Activated naive CD8-positive, alpha-beta T cell treated with anti-CD3 and anti-CD28 coated beads for 36 hours (primary cell): Measurements from ENCODE around the gene WFIKKN2. TPM values are rescaled to one million over a fixed set of nuclear protein-coding genes. Genes with fewer than 3 reads are reported as not detected.

Source experiments
- DNase-seq: peaks from one replicate; pipeline ENCODE4 v3.0.0; 2021
- H3K27ac Mint-ChIP-seq: one replicate; pipeline ENCODE4 v1.8.0; 2022; ENCODE audit warnings: mild to moderate bottlenecking, moderate library complexity, mixed read lengths
- H3K27me3 Mint-ChIP-seq: one replicate; pipeline ENCODE4 v1.8.0; 2022; ENCODE audit warnings: mild to moderate bottlenecking, mixed read lengths
- H3K36me3 Mint-ChIP-seq: one replicate; pipeline ENCODE4 v1.8.0; 2021; ENCODE audit warnings: mild to moderate bottlenecking, mixed read lengths
- H3K4me1 Mint-ChIP-seq: one replicate; pipeline ENCODE4 v1.8.0; 2021; ENCODE audit warnings: mixed read lengths
- H3K4me3 Mint-ChIP-seq: one replicate; pipeline ENCODE4 v1.8.0; 2022; ENCODE audit warnings: mild to moderate bottlenecking, moderate library complexity, mixed read lengths
- H3K9me3 Mint-ChIP-seq: one replicate; pipeline ENCODE4 v1.8.0; 2022; ENCODE audit warnings: mixed read lengths
- total RNA-seq, 2 experiments: library from RNA; stranded (reverse); gene quantifications; one replicate each; pipeline ENCODE4 v1.2.3, GENCODE V29; 2021

The WFIKKN2 gene
- total RNA-seq, 2 experiments from 2014 or later = not detected

DNA sequence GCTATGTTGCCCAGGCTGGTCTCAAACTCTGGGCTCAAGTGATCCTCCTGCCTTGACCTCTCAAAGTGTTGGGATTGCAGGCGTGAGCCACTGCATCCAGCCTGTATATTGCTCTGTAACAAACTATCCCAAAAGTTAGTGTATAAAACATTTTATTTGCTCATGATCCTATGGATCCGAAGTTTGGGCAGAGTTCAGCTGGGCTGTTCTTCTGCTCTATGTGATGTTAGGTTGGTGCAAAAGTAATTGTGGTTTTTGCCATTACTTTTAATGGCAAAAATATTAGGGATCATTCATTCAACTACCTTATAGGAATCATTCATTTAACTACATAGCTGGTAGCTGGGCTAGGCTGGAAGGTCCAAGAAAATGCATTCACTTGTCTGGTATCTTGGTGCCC, 12.8 kb upstream of the WFIKKN2 start:
- no peaks in the 10 kb centered on the region for H3K36me3 Mint-ChIP-seq
- H3K4me1 Mint-ChIP-seq = peaks cover 2% of the 10 kb centered on the region
- no peak for DNase-seq
- H3K27me3 Mint-ChIP-seq = peaks cover 7% of the 10 kb centered on the region
- H3K27ac Mint-ChIP-seq = no peak overlapping the region
- no peaks in the 10 kb centered on the region for H3K9me3 Mint-ChIP-seq
- H3K4me3 Mint-ChIP-seq = no peak overlapping the region

DNA sequence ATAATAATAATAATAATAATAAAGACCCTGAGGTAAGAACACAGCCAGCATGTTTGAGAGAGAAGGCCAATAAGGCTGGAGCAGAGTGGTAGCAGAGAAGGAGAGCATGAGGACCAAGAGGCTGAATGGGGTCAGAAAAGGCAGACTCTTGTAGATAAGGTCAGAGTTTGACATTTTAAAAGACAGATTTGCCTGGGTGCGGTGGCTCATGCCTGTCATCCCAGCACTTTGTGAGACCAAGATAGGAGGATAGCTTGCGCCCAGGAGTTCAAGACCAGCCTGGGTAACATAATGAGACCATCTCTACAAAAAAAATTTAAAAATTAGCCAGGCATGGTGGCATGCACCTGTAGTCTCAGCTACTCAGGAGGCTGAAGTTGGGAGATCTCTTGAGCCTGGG, 11.0 kb upstream of the WFIKKN2 start:
- H3K36me3 Mint-ChIP-seq = no peaks in the 10 kb centered on the region
- peaks cover 3% of the 10 kb centered on the region for H3K27me3 Mint-ChIP-seq
- H3K9me3 Mint-ChIP-seq = no peaks in the 10 kb centered on the region
- H3K4me1 Mint-ChIP-seq = no peaks in the 10 kb centered on the region
- H3K27ac Mint-ChIP-seq = no peak overlapping the region
- no peak overlapping the region for H3K4me3 Mint-ChIP-seq
- DNase-seq = no peak

DNA sequence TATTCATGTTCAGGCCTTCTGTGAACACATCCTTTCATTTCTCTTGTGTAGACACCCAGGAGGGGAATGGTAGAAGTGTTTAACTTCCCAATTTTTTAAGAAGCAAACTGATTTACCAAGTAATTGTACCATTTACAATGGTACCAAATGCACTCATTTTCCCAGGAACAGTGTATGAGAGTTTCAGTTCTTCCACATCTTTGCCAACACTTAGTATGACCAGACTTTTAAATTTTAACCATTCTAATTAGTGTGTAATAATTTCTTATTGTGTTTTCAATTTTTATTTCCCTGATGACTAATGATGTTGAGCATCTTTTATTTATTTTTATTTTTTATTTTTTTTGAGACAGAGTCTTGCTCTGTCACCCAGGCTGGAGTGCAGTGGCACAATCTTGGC, 10.2 kb upstream of the WFIKKN2 start:
- Mint-ChIP-seq H3K4me3 (no peak overlapping the region), H3K36me3 (no peaks in the 10 kb centered on the region), H3K4me1 (no peaks in the 10 kb centered on the region), H3K27ac (no peak overlapping the region), H3K9me3 (no peaks in the 10 kb centered on the region), H3K27me3 (peaks cover 3% of the 10 kb centered on the region)
- DNase-seq = no peak

DNA sequence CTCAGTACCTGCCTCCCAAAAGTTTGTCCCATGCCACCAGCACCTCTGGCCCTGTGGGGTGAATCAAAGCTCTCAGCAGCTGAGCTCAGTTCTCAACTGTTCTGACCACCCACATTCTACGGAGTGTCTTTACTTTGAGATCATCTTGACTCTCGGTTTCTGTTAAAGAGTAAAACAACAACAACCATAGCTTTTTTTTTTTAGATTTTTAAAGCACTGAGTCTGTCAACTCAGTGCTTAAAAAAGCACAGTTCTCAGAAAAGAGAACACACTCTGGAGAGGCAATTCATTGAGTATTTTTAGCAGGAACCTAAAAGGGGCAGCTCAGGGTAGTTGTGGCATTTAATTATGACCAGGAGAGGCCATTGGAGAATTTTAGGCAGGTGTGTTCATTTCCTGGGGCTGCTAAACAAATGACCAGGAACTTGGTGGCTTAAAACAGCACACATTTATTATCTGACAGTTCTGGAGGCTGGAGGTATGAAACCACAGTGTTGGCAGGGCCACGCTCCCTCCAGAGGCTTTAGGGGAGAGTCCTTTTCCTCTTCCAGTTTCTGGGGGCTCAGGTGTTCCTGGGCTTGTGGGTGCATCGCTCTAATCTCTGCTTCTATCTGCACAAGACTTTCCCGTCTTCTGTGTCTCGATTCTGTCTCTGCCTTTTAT, 6.7 kb upstream of the WFIKKN2 start:
- Mint-ChIP-seq H3K27me3 (no peaks in the 10 kb centered on the region), H3K36me3 (no peaks in the 10 kb centered on the region), H3K4me1 (no peaks in the 10 kb centered on the region), H3K4me3 (no peak overlapping the region), H3K9me3 (no peaks in the 10 kb centered on the region), H3K27ac (no peak overlapping the region)
- DNase-seq = no peak

DNA sequence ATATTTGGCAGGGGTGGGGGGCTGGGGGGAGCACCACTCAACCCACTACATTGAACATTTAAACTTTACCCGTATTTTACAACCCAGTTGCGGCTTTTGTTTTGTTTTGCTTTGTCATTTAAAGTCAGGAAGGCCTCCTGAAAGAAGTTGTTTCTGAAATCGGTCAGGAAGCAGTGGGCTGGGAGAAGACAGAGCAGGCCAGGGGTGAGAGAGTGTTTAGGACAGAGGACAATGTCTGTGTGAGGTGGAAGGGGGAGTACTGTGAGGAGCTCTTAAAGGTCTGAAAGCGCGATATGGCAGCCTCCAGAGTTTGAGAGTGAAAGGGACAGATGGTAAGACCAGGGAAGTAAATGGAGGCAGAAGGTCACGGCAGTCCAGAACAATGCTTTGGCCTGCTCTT, 6.1 kb upstream of the WFIKKN2 start:
- Mint-ChIP-seq H3K27ac (no peak overlapping the region), H3K36me3 (no peaks in the 10 kb centered on the region), H3K4me3 (no peak overlapping the region), H3K4me1 (no peaks in the 10 kb centered on the region), H3K9me3 (no peaks in the 10 kb centered on the region), H3K27me3 (peaks cover 4% of the 10 kb centered on the region)
- no peak for DNase-seq

DNA sequence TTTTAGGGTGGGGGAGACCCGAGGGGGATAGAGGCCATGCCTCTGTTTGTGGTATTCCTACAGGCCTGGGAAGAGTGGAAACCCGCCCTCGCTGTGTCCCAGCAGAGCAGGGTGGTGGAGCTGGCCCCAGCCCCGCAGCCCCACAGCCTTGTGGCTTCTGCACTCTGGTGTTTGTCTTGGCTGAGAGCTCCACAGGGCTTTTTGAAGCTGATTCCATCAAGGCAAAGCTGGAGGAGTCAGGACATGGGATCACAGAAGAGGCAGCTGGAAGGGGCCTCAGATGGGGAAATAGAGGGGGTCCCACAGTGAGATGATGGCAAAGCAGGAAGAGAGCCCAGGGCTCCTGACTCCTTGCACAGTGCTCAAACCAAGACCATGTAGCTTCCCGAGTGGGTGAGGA, 5.0 kb upstream of the WFIKKN2 start:
- Mint-ChIP-seq H3K4me3 (no peak overlapping the region), H3K36me3 (no peaks in the 10 kb centered on the region), H3K4me1 (no peaks in the 10 kb centered on the region), H3K27me3 (peaks cover 9% of the 10 kb centered on the region), H3K9me3 (no peaks in the 10 kb centered on the region), H3K27ac (no peak overlapping the region)
- DNase-seq = no peak

DNA sequence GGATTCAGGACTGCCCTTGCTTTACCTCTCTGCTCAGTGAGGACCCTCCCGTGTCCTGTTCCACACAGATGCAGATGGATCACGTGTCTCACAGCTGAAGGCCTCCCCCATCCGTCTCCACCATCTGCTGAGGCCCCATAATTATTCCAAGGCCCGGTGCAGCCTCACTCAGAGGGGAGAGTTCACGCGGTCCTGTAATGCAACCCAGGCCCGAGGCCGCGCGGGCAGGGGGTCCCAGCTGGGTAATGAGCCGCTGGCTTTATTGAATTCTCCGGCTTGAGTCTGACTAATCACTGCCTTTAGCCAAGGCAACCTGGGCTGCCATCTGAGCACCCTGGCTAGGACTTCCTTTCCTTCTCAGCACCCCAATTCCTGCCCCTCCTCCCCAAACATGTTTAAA, 4.4 kb upstream of the WFIKKN2 start:
- H3K27me3 Mint-ChIP-seq = peaks cover 9% of the 10 kb centered on the region
- H3K36me3 Mint-ChIP-seq = no peaks in the 10 kb centered on the region
- no peak for DNase-seq
- no peaks in the 10 kb centered on the region for H3K4me1 Mint-ChIP-seq
- H3K4me3 Mint-ChIP-seq = no peak overlapping the region
- no peaks in the 10 kb centered on the region for H3K9me3 Mint-ChIP-seq
- H3K27ac Mint-ChIP-seq = no peak overlapping the region

DNA sequence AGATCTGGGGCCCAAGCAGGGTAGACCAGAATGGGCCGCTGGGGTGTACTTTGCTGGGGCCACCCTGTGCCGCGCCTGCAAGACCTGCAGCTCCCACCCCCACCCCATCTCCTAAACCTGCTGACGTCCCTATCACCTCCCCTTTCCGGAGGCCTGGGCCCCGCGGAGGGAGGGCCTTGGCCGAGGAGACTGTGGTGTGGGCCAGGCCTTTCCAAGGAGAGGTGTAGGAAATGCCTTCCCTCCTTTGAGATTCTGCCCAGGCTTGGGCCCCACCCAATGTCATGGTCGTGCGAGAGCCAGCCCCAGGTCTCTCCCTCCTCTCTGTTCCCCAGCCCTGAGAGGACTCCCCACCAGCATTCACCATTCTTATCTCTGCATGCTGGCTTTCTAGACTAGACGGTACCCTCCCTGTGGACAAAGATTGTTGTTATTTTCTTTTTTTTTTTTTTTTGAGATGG, 3.9 kb upstream of the WFIKKN2 start:
- no peak overlapping the region for H3K27ac Mint-ChIP-seq
- H3K27me3 Mint-ChIP-seq = peaks cover 9% of the 10 kb centered on the region
- H3K9me3 Mint-ChIP-seq = no peaks in the 10 kb centered on the region
- no peak for DNase-seq
- no peak overlapping the region for H3K4me3 Mint-ChIP-seq
- no peaks in the 10 kb centered on the region for H3K4me1 Mint-ChIP-seq
- H3K36me3 Mint-ChIP-seq = no peaks in the 10 kb centered on the region

DNA sequence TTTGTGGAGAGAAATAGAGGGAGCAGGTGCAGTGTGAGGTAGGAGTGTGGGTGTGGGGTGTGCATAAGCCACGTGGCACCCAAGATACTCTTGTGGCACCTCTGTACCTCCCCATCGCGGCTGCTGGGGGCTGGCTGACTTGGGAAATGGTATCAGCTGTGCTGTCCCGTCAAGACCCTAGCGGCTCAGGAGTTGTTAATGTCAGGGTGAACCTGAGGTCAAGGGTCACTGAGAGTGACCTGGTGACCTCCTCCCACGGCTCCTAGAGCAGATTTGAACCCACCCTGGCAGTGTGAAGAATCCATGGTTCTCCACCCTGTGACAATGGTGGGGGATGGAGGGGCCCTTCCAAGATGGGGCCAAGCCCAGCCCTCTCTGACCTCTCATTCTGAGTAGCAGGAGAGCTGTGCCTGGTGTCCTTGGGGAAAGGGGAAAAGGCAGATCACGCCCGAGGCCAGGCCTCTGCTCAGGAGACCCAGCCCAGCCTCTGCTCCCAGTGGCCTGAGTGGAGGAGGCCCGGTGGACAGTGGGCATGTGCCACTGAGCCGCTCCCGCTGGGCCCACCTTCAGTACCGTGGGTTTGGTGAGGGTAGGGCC, 3.0 kb upstream of the WFIKKN2 start:
- H3K4me1 Mint-ChIP-seq = no peaks in the 10 kb centered on the region
- no peak overlapping the region for H3K4me3 Mint-ChIP-seq
- H3K36me3 Mint-ChIP-seq = no peaks in the 10 kb centered on the region
- peaks cover 9% of the 10 kb centered on the region for H3K27me3 Mint-ChIP-seq
- H3K9me3 Mint-ChIP-seq = no peaks in the 10 kb centered on the region
- no peak overlapping the region for H3K27ac Mint-ChIP-seq
- DNase-seq = no peak

DNA sequence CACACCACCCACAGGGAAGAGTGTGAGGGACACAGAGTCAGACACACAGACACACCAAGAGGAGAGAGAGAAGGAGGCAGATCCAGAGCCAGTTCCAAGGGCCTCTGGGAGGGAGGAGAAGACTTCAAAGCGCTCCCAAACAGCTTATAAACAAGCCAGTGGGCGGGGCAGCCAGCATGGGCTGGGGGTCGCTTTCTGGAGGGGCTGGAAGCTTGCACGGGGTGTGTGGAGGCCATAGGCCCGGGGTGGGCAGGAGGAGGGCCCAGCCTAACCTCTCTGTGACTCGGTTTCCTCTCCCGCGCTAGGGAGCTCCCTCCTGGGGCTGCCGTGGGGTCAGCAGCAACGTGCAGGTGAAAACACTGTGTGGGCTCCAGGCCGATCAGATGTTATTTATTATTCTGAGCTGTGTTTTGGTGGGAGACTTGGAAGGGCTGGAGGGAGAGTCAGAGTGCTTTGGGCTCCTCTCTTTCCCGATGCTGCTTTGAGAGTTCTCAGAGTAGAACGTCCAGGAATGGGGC, 2.5 kb upstream of the WFIKKN2 start:
- H3K27me3 Mint-ChIP-seq = peaks cover 9% of the 10 kb centered on the region
- H3K4me3 Mint-ChIP-seq = no peak overlapping the region
- DNase-seq = no peak
- H3K9me3 Mint-ChIP-seq = no peaks in the 10 kb centered on the region
- H3K27ac Mint-ChIP-seq = no peak overlapping the region
- H3K36me3 Mint-ChIP-seq = no peaks in the 10 kb centered on the region
- H3K4me1 Mint-ChIP-seq = no peaks in the 10 kb centered on the region

DNA sequence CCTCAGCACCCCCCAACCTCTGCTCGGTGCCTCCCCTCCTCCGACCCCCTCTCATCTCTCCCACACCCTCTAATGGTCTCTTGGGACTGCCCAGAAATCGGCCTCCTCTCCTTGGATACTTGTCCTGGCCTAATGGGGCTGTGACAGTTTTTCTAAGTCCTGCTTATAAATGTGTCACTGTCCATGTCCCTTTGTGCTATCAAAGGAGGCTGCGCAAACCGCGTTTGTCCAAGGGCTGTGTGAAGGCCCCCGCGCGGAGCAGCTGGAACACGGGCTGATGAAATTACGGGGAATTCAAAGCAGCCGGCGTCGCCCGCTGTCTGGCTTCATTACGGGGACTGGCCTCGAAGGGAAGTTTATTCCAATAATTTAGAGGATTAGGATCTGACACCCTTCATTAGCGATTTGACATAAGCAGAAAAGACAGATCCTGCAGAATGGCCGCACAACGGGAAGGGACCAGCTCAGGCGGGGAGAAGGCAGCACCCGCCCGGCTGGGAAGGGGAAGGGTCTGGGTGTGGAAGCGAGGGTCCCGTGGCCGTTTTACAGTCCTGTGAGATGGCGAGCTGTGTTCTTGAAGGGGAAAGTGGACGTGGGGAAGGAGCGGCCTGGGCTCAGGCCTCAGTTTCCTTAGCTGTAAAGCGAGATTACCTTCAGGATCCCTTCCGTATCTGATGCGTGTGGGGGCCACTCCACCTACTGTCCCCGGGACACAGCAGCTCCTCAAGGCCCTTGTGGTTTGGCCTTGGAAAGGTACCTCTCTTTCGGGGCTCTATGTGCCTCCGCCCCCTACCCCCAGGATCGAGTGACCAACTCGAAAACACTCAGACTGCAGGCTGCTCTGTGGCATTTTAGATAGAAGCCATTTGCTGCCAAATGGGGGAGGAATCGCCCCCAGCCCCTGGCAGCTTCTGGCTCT, 1.6 kb upstream of the WFIKKN2 start:
- Mint-ChIP-seq H3K9me3 (no peaks in the 10 kb centered on the region), H3K27me3 (peaks cover 9% of the 10 kb centered on the region), H3K4me3 (no peak overlapping the region), H3K4me1 (no peaks in the 10 kb centered on the region), H3K27ac (no peak overlapping the region), H3K36me3 (no peaks in the 10 kb centered on the region)
- no peak for DNase-seq

DNA sequence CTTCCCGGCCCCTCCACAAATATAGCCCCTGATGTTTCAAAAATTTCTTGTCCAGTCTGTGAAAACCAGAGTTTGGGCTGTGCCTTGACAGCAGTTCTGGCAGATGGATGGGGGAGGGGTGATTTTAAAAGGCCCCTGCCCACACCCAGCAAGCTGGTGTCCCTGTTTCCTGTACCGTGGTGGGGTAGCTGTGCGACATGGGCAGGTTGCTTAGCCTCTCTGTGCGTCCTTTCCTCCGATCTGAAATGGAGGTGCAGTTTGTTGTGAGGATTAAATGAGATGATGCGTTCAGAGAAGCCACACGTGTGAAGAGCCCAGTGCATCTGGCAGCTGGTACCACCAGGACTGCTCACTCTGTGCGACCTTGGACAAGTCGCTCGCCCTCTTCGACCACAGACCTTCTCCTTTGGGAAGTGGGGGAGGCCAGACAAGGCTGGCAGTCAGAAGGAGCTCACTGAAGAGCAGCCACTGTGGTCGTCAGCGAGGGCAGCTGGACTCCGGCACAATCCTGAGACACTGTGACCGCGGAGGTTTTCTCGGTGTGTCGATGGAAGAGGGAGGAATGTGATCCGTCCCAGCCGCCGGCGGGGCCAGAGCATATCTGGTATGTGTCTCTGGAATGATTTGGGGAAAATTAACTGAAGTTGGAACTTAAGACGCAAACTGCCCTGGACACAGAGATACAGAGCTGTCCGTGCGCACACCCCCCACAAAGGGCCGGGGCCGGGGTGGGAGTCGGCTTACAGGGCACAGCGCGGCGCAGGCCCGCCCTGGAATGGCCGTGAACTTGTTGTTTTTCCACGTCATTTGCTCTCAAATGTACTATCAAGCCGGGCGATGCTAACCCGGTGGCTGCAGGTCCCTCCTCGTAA, 721 bp upstream of the WFIKKN2 start:
- no peak overlapping the region for H3K4me3 Mint-ChIP-seq
- H3K27ac Mint-ChIP-seq = no peak overlapping the region

DNA sequence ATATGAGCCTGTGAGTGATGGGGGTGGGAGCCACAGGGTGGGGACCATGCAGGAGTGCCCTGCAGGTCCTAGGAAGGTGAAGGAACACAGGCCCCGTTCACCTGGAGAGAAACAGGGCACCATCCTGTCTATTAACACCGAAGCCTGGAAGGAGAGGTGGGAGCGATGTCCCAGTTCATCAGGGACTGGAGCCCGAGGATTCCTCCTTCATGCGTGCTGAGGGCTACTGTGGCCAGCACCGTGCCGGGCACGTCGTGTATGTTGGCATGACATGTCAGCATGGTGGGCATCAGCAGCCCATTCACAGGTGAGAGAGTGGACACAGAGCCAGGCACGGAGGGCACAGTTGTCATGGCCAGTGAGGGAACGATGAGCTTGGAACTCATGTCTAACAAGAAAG, 1.4 kb downstream of the WFIKKN2 start:
- no peaks in the 10 kb centered on the region for H3K36me3 Mint-ChIP-seq
- H3K27me3 Mint-ChIP-seq = peaks cover 9% of the 10 kb centered on the region
- H3K27ac Mint-ChIP-seq = no peak overlapping the region
- H3K4me3 Mint-ChIP-seq = no peak overlapping the region
- no peak for DNase-seq
- H3K4me1 Mint-ChIP-seq = no peaks in the 10 kb centered on the region
- no peaks in the 10 kb centered on the region for H3K9me3 Mint-ChIP-seq

More for the DNA sequence above, 721 bp upstream of the WFIKKN2 start:
- peaks cover 9% of the 10 kb centered on the region for H3K27me3 Mint-ChIP-seq
- H3K36me3 Mint-ChIP-seq = no peaks in the 10 kb centered on the region
- no peaks in the 10 kb centered on the region for H3K4me1 Mint-ChIP-seq
- no peaks in the 10 kb centered on the region for H3K9me3 Mint-ChIP-seq
- DNase-seq = no peak

DNA sequence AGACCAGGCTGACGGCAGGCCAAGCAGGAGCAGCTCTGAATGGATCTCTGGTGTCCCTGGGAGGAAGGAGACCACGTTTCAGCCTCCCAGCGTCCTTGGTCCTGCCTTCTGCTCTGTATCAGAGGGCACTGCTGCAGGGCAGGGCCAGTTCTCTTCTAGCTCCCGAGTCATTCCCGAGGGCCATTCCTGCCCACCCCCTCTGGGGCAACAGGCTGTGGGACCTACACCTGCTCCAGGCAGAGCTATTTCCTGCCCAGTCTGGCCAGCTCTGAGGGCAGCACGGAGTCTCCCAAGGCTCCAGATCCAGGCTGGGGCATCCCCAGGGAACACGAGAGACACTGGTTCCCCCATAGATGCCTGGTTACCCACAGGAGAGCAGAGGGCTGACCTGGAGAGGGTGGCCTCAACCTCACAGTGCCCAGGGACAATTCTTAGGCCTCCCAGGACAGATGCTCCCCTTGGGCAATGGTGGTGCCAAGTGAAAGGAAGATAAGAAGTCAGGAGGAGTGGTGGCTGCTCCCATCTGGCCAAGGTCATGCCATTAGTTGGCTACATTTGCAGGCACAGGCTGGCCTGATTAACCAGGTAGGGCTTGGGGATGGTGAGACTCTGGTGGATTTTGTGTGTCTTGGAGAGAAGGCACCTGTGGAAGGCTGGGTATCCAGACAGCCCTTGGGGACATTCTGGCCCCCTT, 2.0 kb downstream of the WFIKKN2 start:
- no peak overlapping the region for H3K27ac Mint-ChIP-seq
- H3K9me3 Mint-ChIP-seq = no peaks in the 10 kb centered on the region
- peaks cover 9% of the 10 kb centered on the region for H3K27me3 Mint-ChIP-seq
- H3K4me3 Mint-ChIP-seq = no peak overlapping the region
- no peaks in the 10 kb centered on the region for H3K36me3 Mint-ChIP-seq
- H3K4me1 Mint-ChIP-seq = no peaks in the 10 kb centered on the region
- no peak for DNase-seq
